ENCODE data around the gene CNTN5.

CNTN5 gene

DNA sequence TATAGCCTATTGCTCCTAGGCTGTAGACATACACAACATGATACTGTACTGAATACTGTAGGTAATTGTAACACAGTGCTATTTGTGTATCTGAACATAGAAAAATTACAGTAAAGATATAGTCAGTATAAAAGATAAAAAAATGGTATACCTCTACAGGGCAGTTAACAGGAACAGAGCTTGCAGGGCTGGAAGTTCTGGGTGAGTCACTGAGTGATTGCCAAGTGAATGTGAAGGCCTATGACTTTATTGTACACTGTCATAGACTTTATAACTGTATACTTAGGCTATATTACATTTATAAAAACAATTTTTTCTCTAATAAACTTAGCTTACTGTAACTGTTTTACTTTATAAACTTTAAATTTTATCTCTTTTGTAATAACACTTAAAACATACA is 1334.0 kb downstream of the CNTN5 start:
- DNase-seq, result no peak

DNA sequence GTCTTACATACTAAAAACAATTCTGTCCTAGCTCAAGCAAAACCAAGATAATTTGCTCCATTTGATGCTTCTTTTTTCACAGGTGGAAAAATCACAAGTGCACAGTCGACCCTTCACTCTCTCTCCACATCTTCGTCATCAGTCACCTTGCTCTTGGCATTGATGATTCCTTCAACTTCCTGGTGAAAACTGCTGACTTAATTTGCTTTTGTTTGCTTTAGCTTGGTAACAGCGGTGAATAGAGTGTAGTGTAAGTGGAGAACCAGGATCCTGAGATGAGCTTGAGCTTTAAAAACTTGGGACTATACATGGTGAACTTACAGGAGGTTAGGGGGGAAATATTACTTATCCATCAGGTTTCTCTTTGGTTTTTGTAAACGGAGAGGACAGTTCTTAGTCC is 1335.3 kb downstream of the CNTN5 start:
- DNase-seq, result no peak

DNA sequence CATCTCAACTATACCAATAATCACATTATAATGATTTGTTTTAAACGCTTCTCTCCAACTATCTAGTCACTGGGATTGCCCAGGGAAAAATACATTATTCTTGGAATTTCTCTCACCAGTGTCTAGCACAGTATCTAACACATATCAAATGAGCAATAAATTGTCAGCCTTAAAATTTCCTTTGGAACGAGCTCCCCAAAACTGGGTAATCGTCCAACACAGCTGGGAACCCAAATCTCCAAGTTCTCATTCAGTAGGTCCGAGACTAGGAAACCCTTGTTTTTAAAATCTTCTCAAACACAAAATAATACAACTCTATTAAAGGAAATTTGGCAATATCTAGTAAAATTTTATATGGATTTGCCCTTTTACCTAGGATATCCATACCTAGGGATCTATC is 1338.5 kb downstream of the CNTN5 start:
- no peak for DNase-seq

DNA sequence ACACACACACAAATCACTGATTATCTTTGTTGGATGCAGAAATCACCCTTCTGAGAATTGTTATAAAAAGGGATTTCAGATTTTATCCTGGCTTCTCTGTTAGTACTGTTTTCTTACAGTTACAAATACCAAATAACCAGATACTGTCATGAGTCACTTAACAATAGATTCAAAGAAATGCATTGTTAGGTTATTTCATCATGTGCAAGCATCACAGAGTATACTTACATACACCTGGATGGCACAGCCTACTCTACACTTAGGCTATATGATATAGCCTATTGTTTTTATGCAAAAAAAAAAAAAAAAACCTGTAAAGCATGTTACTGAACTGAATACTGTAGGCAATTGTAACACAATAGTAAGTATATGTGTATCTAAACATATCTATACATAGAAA is 1347.1 kb downstream of the CNTN5 start:
- no peak for DNase-seq

DNA sequence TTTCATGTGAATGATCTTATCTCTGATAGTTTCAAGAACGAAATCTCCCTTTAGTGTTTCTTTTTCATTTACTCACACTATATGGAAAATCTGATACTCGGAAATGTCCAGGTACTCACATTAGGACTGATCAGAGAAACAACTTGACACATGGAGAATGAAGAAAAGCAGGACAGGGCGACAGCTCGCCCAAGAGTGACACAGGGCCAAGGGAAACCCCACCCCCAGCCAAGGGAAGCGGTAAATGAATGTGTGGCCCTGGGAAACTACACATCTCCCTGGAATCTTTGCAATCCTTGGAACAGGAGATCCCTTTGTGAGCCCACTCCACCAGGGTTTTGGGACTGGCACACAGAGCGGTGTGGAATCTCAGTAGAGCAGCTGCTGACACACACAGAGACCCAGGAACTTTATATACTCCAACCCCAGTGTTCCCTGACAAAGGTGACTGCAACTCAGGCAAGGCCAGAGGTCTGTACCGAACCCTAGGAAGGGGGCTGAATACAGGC is 1362.7 kb downstream of the CNTN5 start:
- no peak for DNase-seq

DNA sequence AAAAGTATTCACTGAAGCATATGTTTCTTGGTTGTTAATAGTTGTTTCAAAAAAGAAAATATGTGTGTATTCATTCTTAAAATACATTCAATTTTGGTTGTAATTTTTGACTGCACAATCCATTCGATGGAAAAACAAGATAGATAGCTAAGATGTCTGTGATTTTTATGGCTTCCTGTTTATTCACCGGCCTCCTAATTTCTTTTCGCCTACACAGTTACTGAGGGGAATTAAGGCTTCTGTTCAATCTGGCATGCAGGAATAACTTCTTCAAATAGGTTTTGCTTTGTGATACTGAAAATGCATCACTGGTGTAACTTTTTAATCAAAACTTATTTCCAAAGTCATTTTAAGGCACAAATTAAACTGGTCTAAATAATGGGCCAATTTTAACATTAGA is 1375.5 kb downstream of the CNTN5 start:
- no peak for DNase-seq

DNA sequence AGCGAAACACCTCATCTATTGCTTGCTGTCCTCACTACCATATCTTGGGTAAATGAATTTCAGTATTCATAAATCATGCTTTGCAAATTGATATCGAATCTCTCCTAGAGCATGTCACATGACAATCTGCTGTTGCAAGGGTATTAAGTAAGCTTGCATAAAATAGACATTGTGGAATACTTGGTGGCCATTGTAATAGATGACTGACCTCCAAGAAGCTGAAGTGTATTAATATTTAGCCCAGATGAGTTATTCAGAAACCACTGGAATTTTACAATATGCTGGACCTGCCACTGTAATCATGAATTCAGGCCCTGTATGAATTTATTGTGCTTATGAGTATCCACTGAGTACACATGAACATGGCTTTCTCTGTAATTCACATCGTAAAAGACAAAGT is 1376.7 kb downstream of the CNTN5 start:
- no peak for DNase-seq

DNA sequence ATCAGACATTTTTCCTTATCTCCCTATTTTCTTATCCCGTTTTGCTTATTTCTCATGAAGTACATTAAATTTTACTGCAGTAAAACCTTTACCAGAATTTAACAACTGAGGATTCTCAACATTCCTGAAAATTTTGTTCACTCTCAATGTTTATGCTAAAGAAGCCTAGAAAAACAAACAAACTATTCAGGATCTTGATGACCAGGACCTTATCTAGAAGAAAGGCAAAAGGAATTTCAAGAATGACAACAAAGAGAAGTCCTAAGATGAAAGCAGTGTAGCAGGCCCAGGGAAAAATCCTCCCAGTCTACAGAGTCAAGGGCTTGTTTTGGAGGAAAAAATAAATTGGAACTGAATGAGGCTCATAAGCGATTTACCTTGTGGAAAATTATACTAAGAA is 1383.1 kb downstream of the CNTN5 start:
- DNase-seq, result no peak

DNA sequence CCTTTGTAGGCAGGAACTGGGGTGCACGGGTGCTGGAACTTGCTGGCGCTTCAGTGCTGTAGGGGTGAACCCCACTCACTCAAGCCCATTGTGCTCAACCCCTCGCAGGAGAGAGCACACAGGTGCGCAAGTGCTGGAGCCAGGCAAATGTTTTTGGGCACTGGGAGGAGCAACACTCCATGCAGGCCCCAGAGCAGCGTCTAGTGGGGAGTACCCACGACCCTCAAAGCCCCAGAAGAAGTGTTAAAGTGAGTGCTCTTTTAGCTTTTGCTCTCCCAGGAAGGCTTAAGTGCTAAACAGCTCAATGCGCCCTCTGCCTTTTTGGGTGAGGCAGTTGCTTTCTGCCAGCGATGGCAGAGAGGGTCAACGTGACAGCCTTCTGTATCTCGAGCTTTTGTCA is 1384.2 kb downstream of the CNTN5 start:
- DNase-seq, result no peak
